Fibroblast of the aortic adventitia (primary cell): ENCODE data around the gene FGD3. TPM values are rescaled to one million over a fixed set of nuclear protein-coding genes. Genes with fewer than 3 reads are reported as not detected.

Source experiments
- DNase-seq: peaks from one replicate; pipeline ENCODE4 v3.0.0-alpha.2; 2010; ENCODE audit warnings: low read depth
- H3K4me3 ChIP-seq: 2 replicates; pipeline ENCODE4 v1.5.1; 2011; ENCODE audit warnings: low read depth, mild to moderate bottlenecking, control low read depth, low read length, moderate library complexity
- CTCF ChIP-seq: IDR thresholded peaks from 2 replicates; pipeline ENCODE4 v1.5.1; 2011; ENCODE audit warnings: mild to moderate bottlenecking, low read length, control low read depth, inconsistent platforms; ENCODE audit not compliant: insufficient read depth
- total RNA-seq: library from RNA; depleted of rRNA; stranded (reverse); fragments of >200 nt; gene quantifications from 2 replicates; pipeline ENCODE4 v1.2.3, GENCODE V29; 2012; ENCODE audit warnings: low replicate concordance

Gene FGD3
- total RNA-seq, 1 donor, result not detected

- no peak for TF ChIP-seq CTCF
Measured at GRCh38 chr9:93068956-93069355, 121.6 kb downstream of the FGD3 start.

GRCh38 chr9:93071464-93071863 lies 124.1 kb downstream of the FGD3 start:
- DNase-seq, result peak; percentile 48
- no peak overlapping the region for H3K4me3 ChIP-seq
- no peak for TF ChIP-seq CTCF

More at GRCh38 chr9:93068956-93069355, 121.6 kb downstream of the FGD3 start:
- no peak overlapping the region for H3K4me3 ChIP-seq
- DNase-seq, result no peak

- no peak overlapping the region for H3K4me3 ChIP-seq
- TF ChIP-seq CTCF, result no peak
- peak; percentile 72 for DNase-seq
Measured at GRCh38 chr9:93072383-93072795, 125.1 kb downstream of the FGD3 start.

GRCh38 chr9:93076101-93076791 lies 128.9 kb downstream of the FGD3 start:
- no peak for TF ChIP-seq CTCF
- H3K4me3 ChIP-seq, result no peak overlapping the region
- no peak for DNase-seq

- H3K4me3 ChIP-seq, result no peak overlapping the region
- TF ChIP-seq CTCF, result no peak
- no peak for DNase-seq
Measured at GRCh38 chr9:93076792-93077128, 129.4 kb downstream of the FGD3 start.

- TF ChIP-seq CTCF, result no peak
- no peak for DNase-seq
- no peak overlapping the region for H3K4me3 ChIP-seq
Measured at GRCh38 chr9:93077367-93077766, 130.0 kb downstream of the FGD3 start.

GRCh38 chr9:93077811-93078210 lies 130.5 kb downstream of the FGD3 start:
- DNase-seq, result no peak
- no peak for TF ChIP-seq CTCF
- no peak overlapping the region for H3K4me3 ChIP-seq
